Measurements from ENCODE around the gene TLCD5. TPM values are rescaled to one million over a fixed set of nuclear protein-coding genes. Genes with fewer than 3 reads are reported as not detected.

The TLCD5 gene
- total RNA-seq, 1 experiment from 2014 or later = 8.3 TPM

- TF ChIP-seq ZNF281 (CRISPR knock-in tag; IDR thresholded peaks at IDR 0.05) = no peak
Measured at GRCh38 chr11:120290956-120291355, 34.1 kb upstream of the TLCD5 start (continued).

- no peak overlapping the region for H3K4me3 Mint-ChIP-seq
- ATAC-seq (no peak), DNase-seq (ENCODE audit: low spot score) (no peak)
- H3K9me3 Mint-ChIP-seq = peaks cover 4% of the 10 kb centered on the region; the same call in 1 of the 2 replicates
- H3K27me3 Mint-ChIP-seq (ENCODE audit: low read depth) = peaks cover 16% of the 10 kb centered on the region
- H3K36me3 Mint-ChIP-seq = no peaks in the 10 kb centered on the region
- CTCF ChIA-PET = interaction anchor here (1.3 to 17.0 kb wide), 2 partner anchors 10 to 49 kb away, joined by 4 to 623 read pairs; partner anchors contain the start of gene POU2F3
- POLR2A ChIA-PET = no interaction called here
- H3K27ac Mint-ChIP-seq = no peak overlapping the region
- peaks cover 8% of the 10 kb centered on the region for H3K4me1 Mint-ChIP-seq
- TF ChIP-seq ZNF138 (CRISPR knock-in tag; conservative IDR thresholded peaks at IDR 0.05) = no peak
- no peak for TF ChIP-seq ATF6 (CRISPR knock-in tag; IDR thresholded peaks at IDR 0.05)
- no peak for TF ChIP-seq SOX15 (CRISPR knock-in tag; IDR thresholded peaks at IDR 0.05)
- no peak for TF ChIP-seq KAT7 (CRISPR knock-in tag; IDR thresholded peaks at IDR 0.05; ENCODE audit: borderline replicate concordance)
- TF ChIP-seq NR2C2 (CRISPR knock-in tag; IDR thresholded peaks at IDR 0.05) = no peak
- no peak for TF ChIP-seq ZNF219 (CRISPR knock-in tag; IDR thresholded peaks at IDR 0.05; ENCODE audit: borderline replicate concordance)
- no peak for TF ChIP-seq E2F1 (CRISPR knock-in tag; IDR thresholded peaks at IDR 0.05)
- TF ChIP-seq CBFB (CRISPR knock-in tag; IDR thresholded peaks at IDR 0.05; ENCODE audit: low read depth) = no peak
- no peak for TF ChIP-seq GRHL2 (CRISPR knock-in tag; IDR thresholded peaks at IDR 0.05; ENCODE audit: insufficient replicate concordance, severe bottlenecking)
- TF ChIP-seq RORB (CRISPR knock-in tag; IDR thresholded peaks at IDR 0.05) = no peak
- TF ChIP-seq STAT6 (CRISPR knock-in tag; conservative IDR thresholded peaks at IDR 0.05; ENCODE audit: low read depth) = no peak
- no peak for TF ChIP-seq ZNF512 (CRISPR knock-in tag; IDR thresholded peaks at IDR 0.05; ENCODE audit: borderline replicate concordance)
- no peak for TF ChIP-seq E2F4 (CRISPR knock-in tag; IDR thresholded peaks at IDR 0.05; ENCODE audit: borderline replicate concordance, low read depth)
- TF ChIP-seq ATF2 (CRISPR knock-in tag; IDR thresholded peaks at IDR 0.05; ENCODE audit: borderline replicate concordance, low read depth) = no peak
- TF ChIP-seq NFYB (CRISPR knock-in tag; conservative IDR thresholded peaks at IDR 0.05; ENCODE audit: low read depth) = no peak
Measured at GRCh38 chr11:120293038-120293800, 31.9 kb upstream of the TLCD5 start.

Data from WTC11 (cell line).